Measurements from ENCODE around the gene EMP1. TPM values are rescaled to one million over a fixed set of nuclear protein-coding genes. Genes with fewer than 3 reads are reported as not detected.

EMP1 gene
- total RNA-seq, 1 donor from 2014 or later, result 99.9 TPM

DNA sequence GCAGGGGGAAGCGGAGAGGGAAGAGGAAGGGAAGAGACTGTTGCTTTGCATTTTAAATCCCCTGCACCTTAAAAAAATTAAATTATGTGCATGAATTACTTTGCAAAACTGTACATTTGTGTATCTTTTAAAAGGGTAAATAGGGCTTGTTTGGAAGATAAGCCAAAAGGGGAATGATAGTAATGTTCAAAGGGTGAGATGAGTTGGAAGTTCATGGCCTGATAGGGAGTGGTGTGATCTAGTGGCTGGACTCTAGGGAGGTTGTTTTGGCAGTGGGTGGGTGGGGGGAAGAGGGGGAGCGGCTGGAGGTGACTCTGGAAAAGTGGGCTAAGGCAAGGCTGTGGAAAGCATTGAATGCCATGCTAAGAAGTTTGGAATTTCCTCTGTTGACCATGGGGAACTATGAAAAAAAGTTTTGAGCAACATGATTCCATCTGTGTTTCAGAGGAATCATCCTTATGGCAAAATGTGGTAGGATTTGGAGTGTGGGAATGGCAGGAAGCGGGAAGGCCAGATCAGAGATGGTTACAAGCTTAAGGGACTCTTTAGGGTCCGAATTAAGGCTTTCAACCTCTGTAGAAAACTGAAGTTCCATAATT is 25.5 kb upstream of the EMP1 start:
- no peak for ATAC-seq (ENCODE audit: poor library complexity)
- no peak for DNase-seq
- intact Hi-C loops (cut with DNase I), result no loop called here

DNA sequence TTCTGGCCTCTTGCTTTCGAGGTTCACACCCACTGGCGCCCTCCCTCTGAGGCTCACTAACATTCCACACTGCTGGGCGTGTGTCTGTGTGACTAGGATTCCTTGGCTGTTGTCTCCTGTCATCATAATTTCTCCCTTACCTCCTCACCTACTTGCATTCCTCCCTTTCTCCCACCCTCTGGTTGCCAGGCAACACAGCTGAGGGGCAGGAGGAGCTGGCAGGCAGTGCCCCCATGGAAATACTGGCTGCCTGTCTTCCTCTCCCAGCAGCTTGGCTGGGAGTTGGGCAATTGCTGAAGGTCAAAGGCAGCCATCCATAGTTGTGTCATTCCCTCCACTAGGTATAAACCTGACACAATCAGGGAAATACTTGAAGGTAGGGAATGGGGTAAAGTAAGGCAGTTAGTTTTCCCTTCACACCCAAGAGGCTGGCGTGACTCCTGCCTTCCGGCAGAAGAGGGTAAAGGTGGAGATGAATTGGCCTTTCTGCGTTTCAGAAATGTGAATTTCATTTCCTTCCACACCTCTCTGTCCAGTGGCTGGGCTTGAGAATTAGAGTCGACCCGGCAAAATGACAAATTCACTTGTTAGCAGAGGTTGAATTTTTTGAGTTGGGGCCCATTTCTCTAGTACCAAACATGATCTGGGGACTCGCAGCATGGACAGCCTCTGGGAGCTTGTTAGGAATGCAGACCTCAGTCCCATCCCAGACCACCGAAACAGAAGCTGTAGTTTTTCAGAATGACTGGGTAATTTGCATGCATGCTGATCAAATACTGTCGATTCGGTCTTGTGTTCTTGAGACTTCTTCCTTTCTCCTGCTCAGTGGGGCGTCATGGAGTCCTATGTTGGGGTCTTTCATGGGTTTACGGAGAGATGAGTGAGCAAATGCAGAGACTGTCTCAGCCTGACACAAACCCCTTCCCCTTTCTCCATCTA is 24.3 kb upstream of the EMP1 start:
- DNase-seq (no peak), ATAC-seq (ENCODE audit: poor library complexity) (no peak)
- intact Hi-C loops (cut with DNase I), result no loop called here

DNA sequence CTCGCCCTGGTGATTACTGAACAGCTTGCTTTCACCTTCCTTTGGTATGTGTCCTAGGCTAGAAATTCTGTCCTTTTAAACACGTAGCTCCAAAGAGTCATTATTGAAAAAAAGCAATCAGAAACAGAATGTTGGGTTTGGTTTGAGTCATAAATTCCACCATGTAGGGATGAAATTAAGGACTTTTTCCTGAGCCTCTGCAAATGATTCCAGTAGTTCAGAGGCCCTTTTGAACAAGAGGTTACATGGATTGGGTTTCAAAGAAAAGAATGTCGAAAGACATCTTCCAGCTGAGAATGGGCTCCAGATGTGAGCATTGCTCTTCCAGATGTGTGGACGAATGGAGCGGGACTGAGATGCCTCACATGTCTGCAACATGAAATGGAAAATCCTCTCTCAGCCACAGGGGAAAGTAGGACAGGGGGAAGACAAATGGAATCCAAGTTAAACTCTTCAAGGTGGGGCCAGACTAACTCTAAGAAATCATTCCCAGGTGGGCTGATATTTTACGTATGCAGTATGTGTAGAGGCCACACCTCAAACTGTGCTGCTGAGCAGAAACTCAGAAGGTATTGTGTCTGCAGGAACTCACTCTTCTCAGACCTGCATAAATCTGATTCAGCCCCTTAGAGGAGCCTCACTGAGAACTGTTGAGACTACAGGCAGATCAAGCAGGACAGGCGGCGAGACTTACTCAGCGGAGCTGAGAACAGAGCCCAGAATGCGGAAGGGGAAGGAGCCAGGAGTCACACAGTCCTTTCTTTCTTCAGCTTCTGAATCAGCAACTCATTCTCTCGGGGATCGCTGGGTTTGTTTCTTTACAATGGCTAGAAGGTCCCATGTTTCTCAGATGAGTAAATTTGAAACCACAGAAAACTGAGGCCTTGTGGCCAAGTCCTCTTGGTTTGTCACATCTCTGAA is 23.3 kb upstream of the EMP1 start:
- intact Hi-C loops (cut with DNase I), result no loop called here
- DNase-seq (peak; percentile 69), ATAC-seq (ENCODE audit: poor library complexity) (peak; percentile 92)

DNA sequence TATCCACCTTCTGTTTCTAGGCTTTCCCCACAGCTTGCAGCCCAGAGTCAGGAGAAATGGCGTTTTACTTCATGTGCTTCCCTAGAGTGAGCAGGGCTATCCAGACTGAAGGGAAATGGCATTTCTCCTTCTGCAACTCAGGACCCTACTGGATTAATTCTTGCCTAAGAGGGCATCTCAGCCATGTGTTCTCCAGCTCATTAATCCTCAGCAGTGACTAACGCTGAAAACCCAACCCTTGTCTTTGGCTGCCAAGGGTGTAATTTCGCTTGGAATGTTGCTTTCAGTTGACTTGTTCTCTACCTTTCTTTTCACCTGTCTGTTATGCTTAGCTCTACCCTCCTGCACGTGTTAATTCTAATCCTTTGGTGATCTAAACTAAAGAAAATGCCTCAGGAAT is 21.0 kb upstream of the EMP1 start:
- ATAC-seq (ENCODE audit: poor library complexity), result no peak
- intact Hi-C loops (cut with DNase I), result no loop called here
- no peak for DNase-seq

DNA sequence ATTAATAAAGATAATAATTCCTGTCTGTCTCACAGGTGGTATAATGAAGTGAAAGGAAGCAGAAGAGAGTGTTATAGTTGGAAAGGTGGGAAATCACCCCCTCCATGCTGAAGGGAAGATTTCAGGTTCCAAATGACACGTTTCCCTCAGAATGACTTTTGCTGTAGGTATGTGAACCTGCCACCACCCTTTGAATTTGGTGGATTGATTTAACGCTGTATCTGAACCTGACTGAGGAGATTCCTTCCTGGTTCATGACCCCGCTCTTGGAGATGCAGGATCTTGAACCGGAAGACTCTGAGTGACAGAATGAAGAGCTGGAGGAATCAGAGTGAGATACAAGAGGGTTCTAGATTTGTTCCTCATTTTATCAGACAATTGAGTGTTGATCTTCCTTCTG is 20.3 kb upstream of the EMP1 start:
- ATAC-seq (ENCODE audit: poor library complexity) (no peak), DNase-seq (no peak)
- intact Hi-C loops (cut with DNase I), result no loop called here

DNA sequence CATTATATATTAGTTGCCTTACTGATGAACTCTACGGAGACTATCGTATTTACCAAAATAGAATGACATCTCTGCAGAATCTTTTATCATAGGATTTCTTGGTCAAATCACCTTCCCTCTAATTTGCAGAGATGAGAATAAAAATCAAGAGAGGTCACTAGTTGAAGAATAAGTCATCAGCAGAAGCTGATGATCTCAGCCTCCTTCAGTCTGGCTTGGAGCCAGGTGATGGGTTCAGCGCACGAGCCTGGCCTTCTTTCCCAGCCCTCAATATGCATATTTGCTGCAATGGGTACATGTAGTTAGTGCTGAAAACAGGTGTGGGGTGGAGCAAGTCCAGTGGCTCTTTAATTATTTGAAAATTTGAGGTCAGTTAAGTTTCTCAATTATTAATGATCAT is 19.2 kb upstream of the EMP1 start:
- ATAC-seq (ENCODE audit: poor library complexity) (no peak), DNase-seq (no peak)
- intact Hi-C loops (cut with DNase I), result no loop called here

DNA sequence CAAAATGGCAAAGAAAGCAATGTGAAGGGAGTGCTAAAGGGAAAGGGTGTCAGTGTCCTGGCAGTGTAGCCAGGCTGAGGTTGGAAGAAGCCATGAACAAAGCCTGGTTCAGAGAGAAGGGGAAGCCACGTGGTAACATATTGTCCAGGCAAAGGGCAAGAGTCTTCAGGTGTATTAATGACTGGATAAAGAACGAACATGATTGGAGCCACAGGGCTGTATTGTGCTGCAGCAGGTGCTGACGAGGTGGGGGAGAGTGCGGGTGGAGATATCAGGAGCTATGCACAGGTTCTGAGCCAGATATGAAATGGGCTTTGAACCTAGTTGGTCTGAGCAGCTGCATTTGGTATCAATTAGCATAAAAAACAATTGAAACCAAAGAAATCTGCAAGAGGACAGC is 18.6 kb upstream of the EMP1 start:
- ATAC-seq (ENCODE audit: poor library complexity) (no peak), DNase-seq (no peak)
- intact Hi-C loops (cut with DNase I), result no loop called here

DNA sequence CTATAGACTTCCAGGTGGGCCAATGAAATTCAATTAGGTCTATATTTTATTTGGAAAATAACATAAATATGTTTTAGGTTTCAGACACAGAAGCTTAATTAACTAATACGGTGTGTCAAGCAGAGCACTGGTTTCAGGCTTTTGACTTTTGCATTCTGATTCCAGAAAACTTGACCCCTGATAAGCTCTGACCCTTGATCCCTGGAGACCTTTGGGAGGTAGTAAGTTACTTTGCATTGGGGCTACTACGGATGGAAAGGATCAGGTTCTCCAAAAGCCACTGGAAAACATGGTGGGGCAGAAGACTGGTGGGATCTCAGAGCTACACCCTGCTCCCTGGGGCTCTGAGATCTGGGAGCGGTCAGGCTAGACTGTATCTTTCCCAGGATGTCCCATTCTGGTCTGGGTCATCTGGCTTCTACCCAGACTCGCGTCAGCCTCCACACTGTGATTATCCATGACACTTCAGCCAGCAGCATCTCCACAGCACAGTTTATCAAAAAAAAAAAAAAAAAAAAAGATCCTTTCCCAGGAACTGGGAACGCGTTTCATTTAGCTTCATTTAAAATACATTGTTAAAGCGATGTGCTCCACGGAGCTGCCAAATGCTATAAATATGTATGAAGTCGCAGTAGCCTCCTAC is 17.8 kb upstream of the EMP1 start:
- ATAC-seq (ENCODE audit: poor library complexity) (peak; percentile 68), DNase-seq (peak; percentile 70)
- intact Hi-C loops (cut with DNase I), result no loop called here

DNA sequence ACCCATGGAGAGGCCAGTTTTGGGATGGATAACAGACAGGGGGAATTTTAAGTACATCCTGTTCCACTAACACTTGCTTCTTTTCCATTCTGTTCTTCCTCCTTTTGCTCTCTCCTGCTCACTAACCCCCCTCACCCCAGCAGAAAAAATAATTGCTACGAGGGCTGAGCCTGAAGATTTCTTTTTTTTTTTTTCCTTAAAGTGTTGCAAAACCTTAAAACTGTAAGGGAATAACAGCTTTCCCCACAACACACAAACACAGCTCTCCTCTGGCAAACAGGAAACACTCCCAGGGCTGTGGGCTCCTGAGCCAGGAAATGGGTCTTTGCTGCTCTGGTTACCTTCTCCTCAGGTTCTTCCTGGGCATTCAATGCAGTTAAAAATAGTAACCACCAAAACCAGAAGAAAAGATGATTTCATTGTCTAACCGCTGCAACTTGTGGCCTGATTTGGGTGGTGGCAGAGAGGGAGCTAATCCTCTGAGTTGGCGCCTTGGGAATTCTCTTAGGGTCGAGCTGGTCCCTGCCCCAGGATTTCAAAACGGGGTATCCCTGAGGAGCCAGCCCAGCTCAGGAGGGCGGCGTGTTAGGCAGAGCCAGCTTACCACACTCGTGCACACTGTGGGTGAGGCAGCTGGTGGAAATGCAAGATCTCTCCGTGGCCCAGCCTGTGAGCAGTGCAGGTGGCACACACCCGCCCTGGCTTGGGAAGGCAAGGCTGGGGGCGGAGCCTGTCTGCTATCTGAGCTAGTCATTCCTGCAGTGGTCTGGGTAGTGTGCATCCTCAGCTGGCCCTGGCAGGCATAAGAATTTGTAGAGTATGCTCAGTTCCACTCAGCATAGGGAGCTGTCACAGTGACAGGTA is 17.1 kb upstream of the EMP1 start:
- intact Hi-C loops (cut with DNase I), result no loop called here
- ATAC-seq (ENCODE audit: poor library complexity) (peak; percentile 82), DNase-seq (peak; percentile 74)

DNA sequence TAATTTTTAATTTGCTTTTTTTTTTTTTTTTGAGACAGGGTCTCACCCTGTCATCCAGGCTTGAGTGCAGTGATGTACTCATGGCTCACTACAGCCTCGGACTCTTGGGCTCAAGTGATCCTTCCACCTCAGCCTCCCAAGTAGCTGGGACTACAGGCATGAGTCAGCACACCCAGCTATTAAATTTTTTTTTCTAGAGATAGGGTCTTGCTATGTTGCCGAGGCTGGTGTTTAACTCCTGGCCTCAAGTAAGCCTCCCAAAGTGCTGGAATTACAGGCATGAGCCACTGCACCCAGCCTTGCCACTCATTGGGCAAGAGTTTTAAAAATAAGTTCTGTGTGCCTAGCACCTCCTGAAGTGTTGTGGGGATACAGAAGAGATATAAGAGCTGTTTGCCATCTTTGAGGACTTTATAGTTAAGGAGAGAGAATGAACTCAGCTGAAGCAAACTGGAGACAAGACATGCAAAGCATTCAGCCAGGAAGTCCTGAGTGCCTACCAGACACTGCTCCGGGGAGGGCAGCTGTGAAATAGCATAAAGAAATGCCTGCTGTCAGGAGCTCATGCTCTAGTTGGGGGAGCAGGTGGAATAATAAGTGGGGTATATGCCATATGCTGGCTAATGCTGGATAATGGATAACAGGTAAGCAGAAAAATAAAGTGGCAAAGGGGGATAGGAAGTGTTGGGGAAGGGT is 15.0 kb upstream of the EMP1 start:
- ATAC-seq (ENCODE audit: poor library complexity) (no peak), DNase-seq (no peak)
- intact Hi-C loops (cut with DNase I), result no loop called here

DNA sequence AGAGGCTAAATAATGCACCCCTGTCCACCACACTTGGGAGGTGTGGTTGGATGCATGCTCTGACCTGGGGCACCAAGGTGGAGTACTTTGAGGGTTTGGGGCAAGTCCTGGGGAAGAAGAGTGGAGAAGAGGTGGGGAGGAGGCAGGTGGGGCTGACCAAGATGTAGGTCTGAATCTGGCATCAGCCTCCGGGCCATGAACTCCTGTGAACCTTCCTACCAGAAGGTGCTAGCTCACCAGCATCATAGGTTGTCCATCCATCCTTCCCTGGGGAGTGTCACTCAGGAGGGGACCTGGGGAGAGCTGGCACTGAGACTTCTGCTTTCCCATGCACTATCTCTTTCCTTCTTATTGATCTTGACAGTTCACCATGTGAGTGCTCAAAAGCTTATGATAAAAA is 13.6 kb upstream of the EMP1 start:
- DNase-seq (no peak), ATAC-seq (ENCODE audit: poor library complexity) (no peak)
- intact Hi-C loops (cut with DNase I), result no loop called here

DNA sequence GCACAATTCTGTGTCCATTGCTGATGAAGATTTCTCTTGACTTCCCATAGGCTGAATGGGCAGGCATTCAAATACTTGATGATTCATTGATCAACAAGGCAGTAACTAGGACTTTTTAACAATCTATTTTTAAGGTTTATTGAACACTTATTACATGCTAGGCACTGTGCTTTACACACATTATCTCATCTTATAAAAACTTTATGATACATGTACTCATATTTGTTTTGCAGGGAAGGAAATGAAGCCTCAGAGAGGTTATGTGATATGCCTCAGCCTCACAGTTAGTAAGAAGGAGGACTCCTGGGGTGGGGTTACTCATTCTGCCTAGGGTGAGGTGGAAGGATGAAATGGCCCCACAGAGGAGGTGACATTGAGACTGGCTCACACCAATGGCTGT is 12.9 kb upstream of the EMP1 start:
- no peak for ATAC-seq (ENCODE audit: poor library complexity)
- intact Hi-C loops (cut with DNase I), result no loop called here
- no peak for DNase-seq

DNA sequence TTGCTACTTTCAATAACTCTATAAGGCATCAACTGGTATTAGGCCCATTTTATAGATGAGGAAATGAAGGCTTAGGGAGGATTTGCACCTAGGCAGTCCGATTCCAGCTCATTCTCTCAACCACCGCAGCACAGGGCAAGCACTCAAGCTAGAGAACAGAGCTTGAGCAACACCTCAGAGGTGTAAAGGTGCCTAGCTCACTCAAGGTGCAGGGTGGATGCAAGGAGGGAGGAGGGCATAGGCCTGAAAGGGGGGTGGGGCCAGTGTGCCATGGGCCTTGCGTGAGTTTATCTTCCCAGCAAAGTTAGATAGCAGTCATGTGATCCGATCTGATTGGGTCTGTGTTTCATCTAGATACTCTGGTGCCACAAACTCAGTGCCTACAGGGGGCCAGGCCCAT is 10.2 kb upstream of the EMP1 start:
- DNase-seq (no peak), ATAC-seq (ENCODE audit: poor library complexity) (no peak)
- intact Hi-C loops (cut with DNase I), result no loop called here

DNA sequence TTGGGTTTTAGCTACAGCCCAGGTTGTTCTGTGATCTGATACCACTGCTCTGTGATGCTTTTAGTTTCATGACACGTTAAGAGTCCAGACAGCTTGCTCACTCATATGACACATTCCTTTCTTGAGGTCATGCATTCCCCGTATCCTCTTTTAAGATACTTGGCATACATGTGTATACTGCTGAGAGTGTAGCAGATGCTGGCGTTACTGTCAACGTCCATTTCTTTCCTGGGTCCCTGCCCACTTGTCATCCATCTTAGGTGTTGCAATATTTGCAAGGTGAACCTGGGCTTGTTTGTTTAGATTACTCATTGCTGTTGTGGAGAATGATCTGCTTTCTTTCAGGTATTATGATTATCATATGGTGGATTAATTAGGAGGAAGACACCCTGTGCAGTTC is 9.1 kb upstream of the EMP1 start:
- no peak for DNase-seq
- ATAC-seq (ENCODE audit: poor library complexity), result no peak
- intact Hi-C loops (cut with DNase I), result no loop called here

DNA sequence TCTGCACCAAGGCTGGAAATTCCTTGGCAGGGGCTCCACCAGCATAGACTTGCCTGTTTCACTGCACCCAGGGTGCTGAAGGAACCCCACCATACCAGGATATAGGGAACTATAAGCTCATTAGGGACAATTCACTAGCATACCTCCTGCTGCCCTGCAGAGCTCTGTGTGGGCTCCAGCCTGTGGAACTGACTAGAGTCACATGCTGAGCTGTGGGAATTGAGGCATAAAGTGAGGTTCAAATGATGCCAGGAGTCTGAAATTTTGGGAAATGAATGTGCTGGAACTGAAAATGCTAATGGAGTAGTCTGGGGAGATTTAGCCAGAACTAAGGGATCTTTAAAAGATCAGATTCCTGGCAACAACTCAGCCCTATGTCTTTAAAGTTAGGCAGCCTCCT is 7.3 kb upstream of the EMP1 start:
- peak; percentile 74 for ATAC-seq (ENCODE audit: poor library complexity)
- intact Hi-C loops (cut with DNase I), result no loop called here
- DNase-seq, result no peak

DNA sequence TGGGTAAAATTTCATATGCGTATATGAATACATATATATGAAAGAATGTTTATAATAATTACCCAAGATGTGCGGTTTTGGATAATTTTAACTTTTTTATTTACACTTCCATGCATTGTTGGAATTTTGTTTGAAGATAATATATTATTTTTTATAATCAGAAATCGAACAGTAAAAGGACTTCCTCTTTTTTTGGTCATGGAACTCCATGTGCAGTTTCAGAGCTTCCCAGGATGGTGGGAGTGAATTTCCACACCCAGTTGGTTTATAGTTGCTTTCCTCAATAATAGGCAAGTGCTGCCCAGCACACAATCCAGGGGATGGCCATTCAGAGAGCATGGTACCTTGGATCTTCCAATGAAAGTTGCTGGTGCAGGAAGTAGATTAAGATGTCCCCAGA is 6.3 kb upstream of the EMP1 start:
- intact Hi-C loops (cut with DNase I), result no loop called here
- ATAC-seq (ENCODE audit: poor library complexity), result no peak
- DNase-seq, result no peak

DNA sequence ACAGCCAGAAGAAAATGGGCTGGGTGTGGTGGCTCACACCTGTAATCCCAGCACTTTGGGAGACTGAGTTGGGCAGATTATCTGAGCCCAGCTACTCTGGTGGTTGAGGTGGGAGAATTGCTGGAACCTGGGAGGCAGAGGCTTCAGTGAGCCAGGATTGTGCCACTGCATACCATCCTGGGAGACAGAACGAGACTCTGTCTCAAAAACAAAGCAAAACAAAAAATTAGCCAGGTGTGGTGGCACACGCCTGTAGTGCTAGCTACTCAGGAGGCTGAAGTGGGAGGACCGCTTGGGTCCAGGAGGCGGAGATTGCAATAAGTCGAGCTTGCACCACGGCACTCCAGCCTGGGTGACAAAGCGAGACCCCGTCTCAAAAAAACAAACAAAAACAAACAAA is 3.8 kb upstream of the EMP1 start:
- no peak for ATAC-seq (ENCODE audit: poor library complexity)
- intact Hi-C loops (cut with DNase I), result no loop called here
- no peak for DNase-seq

Measured in Right ventricle myocardium superior (tissue), 1 donor.